ENCODE data around the gene RNF149.

Gene RNF149

DNA sequence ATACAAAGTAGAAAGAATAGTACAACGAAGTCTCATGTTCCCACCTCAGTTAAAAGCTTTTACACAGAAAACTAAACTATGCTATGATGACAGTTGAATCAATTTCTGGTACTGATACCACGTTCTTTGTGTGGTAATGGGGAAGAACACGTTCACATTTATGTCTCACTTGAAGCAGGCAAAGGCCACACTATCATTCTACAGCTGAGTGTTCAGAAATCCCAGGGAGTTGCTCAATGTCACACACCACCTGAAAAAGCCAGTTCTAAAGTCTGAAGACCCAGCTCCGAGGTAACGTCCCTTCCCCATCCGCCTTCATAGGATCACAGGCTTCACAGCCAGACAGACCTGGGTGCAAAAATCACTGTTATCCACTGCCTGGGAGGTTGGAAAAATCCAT lies 8.9 kb downstream of the RNF149 start:
- DNase-seq (ENCODE audit: insufficient read length, low spot score): no peak
- FAIRE-seq: no peak

DNA sequence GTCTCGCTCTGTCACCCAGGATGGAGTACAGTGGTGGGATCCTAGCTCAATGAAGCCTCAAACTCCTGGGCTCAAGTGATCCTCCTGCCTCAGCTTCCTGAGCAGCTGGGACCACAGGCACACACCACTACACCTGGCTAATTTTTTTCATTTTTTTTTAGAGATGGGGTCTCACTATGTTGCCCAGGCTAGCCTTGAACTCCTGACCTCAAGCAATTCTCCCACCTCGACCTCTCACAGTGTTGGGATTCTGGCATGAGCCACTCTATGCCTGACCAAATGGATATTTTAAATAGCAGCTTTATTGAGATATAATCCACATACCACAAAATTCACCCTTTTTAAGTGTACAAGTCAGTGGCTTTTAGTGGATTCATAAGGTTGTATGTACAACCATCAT lies 11.1 kb downstream of the RNF149 start:
- FAIRE-seq (no peak), DNase-seq (ENCODE audit: insufficient read length, low spot score) (no peak)

- DNase-seq (ENCODE audit: insufficient read length, low spot score) (no peak), FAIRE-seq (no peak)
These were observed 12.1 kb downstream of the RNF149 start for GRCh38 chr2:101296371-101296770.

- FAIRE-seq (no peak), DNase-seq (ENCODE audit: insufficient read length, low spot score) (no peak)
These were observed 12.6 kb downstream of the RNF149 start for GRCh38 chr2:101295895-101296294.

GRCh38 chr2:101294861-101295260 lies 13.6 kb downstream of the RNF149 start:
- DNase-seq (ENCODE audit: insufficient read length, low spot score) (no peak), FAIRE-seq (no peak)

DNA sequence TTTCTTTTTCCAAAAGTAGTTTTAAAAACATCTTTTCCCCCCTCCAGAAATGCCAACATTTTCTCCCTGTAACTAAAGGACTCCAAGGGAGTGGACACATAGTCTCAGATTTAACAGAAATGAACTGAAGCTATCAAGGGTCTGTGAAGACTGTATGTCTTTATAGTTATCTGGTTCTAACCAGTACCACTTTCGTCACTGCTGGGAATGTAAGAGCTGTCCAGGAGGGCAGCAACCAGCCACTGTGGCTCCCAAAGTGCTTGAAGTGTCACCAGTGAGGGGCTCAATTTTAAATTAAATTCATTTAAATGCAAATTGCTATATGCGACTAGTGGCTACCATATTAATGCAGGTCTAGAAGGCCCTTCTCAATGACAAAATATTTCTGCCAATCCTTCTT lies 15.0 kb downstream of the RNF149 start:
- no peak for FAIRE-seq
- DNase-seq (ENCODE audit: insufficient read length, low spot score): no peak

DNA sequence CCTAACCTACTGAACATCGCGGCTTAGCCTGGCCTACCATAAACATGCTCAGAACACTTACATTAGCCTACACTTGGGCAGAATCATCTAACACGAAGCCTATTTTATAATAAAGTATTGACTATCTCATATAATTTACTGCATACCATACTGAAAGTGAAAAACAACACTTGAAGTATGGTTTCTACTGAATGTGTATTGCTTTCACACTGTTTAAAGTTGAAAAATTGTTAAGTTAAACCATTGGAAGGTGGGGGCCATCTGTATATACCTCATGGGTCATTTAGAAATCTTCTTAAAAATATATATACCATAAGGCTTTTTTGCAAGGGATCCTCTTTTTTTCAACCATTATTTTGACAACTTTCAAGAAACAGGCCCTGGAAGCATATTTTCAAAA lies 16.5 kb downstream of the RNF149 start:
- FAIRE-seq (no peak), DNase-seq (ENCODE audit: insufficient read length, low spot score) (no peak)

DNA sequence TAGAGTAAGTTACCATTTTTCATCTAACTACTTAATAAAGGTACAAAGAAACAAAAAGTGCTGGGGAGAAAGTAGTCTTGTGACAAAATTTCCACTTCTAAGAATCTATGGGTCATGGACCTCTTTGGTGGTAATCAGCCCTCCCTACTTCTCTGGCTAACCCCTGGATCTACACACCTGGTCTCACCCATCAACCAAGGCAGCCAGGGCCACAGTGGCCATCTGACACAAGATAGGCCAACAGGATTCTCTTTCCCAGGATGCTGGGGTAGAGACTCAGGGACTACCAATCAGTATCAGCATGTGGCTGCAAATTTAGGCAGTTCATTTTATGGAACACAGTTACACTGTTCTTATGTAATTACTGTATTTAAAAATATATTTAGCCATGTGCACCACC lies 17.8 kb downstream of the RNF149 start:
- no peak for FAIRE-seq
- DNase-seq (ENCODE audit: insufficient read length, low spot score): no peak

DNA sequence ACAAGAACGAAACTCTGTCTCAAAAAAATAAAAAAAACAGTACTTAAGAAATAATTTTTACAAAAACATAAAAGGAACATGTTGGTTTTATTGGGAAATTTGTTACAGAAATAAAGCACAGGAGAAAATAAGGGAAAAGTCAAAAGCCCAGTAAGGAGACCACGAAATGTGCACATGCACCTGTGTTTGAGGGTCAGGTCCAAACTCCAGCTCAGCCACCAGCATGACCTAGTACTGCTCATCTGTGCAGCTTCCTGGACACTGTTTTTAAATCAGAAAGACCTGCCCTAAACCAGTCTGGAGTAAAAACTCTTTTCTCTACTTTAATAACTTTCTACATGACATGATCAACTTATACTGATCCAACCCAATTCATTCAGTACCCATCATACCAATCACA lies 21.2 kb downstream of the RNF149 start:
- DNase-seq (ENCODE audit: insufficient read length, low spot score) (no peak), FAIRE-seq (no peak)

DNA sequence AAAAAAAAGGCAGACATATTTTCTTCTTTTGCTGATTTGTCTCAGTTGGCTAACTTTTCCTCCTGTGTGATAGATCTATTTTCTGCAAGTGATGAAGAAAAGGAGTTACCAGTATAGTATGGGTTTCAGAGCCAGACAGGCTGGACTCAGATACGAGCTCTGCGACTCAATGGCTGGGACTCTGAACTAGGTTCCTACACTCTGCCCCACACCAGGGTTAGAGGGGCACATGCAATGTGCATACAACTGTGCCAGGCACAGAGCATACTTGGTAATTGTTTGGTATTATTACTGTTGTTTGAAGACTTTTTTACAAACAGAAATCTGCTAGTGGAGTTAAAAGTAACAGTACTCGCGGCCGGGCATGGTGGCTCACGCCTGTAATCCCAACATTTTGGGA lies 21.8 kb downstream of the RNF149 start:
- FAIRE-seq (no peak), DNase-seq (ENCODE audit: insufficient read length, low spot score) (no peak)

DNA sequence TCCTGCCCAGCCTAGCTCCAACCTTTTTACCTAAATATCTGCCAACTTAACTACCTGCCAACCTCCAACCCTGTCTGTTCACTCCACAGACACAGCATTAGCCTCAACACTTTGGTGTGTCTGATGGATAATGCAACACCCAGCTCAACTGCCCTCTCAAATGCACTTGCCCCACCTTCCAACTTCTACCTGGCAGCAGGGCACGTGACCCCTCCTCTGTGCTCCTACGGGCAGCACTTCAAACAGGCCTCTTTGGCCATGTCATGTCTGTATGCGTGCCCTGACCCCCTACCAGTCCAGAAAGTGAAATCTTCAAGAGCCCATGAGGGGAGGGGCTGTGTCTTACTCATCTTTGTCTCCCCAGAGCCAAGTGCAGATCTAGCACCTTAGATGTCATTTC lies 25.5 kb downstream of the RNF149 start:
- DNase-seq (ENCODE audit: insufficient read length, low spot score) (no peak), FAIRE-seq (no peak)

DNA sequence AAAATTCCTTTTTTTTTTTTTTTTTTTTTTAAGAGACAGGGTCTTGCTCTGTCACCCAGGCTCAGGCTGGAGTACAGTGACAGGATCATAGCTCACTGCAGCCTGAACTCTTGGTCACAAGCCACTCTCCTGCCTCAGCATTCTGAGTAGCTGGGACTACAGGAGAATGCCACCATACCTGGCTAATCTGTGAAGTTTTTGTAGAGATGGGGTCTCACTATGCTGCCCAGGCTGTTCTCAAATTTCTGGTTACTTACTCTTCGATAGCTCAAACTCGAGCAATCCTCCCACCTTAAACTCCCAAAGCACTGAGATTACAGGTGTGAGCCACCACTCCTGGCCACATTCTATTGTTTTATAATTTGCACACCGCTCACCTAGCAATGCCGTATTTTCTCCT lies 27.0 kb downstream of the RNF149 start:
- FAIRE-seq (no peak), DNase-seq (ENCODE audit: insufficient read length, low spot score) (no peak)

GRCh38 chr2:101278925-101279324 lies 29.6 kb downstream of the RNF149 start:
- FAIRE-seq (no peak), DNase-seq (ENCODE audit: insufficient read length, low spot score) (no peak)

DNA sequence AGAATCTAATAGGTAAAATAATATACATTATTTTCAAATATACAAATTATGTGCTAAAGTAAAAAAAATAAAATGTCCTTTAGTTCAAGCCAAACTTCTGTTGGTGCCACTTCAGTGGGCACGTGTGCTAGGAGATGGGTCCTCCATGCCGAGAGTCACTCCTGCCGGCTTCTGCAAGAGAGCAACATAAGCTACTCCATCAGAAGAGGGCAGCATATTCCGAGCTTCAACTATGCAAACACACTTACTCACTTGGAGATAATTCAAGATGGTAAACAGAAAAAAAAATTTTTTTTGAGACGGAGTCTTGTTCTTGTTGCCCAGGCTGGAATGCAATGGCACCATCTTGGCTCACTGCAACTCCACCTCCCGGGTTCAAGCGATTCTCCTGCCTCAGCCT lies 31.4 kb downstream of the RNF149 start:
- no peak for DNase-seq (ENCODE audit: insufficient read length, low spot score)
- FAIRE-seq: no peak

GRCh38 chr2:101274142-101274541 lies 34.4 kb downstream of the RNF149 start:
- no peak for FAIRE-seq
- no peak for DNase-seq (ENCODE audit: insufficient read length, low spot score)

DNA sequence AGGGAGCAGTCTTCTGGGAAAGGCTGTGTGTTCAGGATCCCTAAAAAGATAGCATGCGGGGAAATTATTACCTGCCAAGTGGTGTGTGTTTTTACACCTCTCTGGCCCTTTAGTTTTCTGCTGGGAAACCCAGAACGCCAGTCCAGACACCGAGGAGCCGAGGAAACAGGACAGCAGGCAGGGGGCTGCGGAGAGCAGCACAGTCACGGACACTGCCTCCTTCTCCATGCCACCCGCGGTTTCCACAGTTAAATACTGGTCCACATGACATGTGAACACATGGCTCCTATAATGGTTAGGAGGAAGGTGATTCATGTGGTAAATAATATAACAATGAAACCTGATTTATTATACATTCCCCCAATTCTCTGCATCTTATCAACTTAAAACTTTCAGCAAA lies 35.4 kb downstream of the RNF149 start:
- no peak for FAIRE-seq
- DNase-seq (ENCODE audit: insufficient read length, low spot score): no peak

GRCh38 chr2:101272045-101272784 lies 36.3 kb downstream of the RNF149 start:
- FAIRE-seq (peak; percentile 85), DNase-seq (ENCODE audit: insufficient read length, low spot score) (peak; percentile 50)

DNA sequence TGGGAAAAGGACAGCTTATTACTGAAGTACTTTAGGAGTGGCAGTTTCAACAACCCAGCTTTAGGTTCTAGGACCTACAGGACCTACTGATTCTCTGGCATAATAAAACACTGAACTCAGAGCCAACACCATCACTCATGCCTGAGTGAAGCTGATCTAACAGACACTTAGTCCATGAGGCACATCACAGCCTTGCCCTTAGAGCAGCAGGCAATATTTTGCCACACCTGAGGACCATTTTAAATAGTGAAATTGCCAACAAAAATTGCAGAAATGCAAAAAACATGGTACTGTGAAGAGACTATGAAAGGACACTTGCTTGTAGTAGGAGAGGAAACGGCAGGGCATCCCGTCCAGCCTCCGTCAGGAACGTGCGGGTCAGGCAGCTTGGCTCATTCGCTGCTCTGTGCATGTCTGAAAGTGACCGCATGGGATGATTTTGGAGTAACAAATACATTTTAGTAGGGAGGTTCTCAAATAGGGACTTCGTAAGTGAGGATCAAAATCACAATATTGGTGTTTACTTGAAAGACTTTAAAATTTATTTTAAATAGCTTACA lies 37.7 kb downstream of the RNF149 start:
- FAIRE-seq (no peak), DNase-seq (ENCODE audit: insufficient read length, low spot score) (no peak)

DNA sequence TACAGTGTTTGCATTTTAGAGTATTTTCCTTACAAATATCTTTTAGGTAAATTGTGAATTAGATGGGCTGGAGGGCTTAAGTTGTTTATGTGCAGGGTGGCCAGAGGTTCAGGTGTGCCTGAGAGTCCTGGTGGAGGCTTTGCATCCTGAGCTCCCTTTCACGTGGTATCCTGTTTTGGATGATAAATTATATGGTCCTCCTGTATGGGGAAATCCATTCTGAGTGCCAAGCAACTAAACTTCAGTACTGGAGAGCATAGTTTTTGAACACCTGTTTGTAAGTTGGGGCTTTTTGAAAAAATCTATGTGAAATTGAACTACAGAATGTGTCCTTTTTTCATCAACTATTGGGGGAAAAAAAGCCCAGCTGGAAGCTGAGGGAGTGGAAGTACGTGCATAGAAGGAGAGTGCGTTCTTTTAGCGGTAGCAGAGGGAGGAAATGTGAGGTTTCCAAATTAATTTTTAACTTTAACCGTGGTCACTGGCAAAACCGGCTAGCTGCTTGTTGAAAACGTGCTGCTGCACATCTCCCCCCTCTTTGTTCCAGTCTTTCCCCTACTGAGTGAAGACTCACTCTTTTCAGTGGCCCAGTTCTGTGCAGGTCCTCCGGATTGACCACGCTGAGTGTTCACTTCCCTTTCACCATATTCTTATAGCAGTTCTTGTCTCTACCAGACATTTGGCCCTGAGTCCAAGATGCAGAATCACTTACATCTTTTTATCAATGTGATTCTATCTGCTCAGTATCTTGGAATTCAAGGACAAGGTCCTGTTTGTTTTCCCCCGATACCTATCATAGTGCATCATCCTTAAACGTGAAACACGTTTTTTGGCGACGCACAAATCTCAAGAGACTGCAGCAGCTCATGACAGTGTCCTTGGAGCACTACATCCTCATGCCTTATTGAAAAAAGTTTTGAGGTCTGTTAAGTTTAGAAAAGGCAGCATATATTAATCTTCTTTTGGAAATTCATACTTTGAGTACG lies 40.5 kb downstream of the RNF149 start:
- no peak for DNase-seq (ENCODE audit: insufficient read length, low spot score)

GRCh38 chr2:101265893-101266499 lies 42.5 kb downstream of the RNF149 start:
- no peak for FAIRE-seq

More for the DNA sequence above, 40.5 kb downstream of the RNF149 start:
- FAIRE-seq: peak; percentile 88

GRCh38 chr2:101264360-101264939 lies 44.1 kb downstream of the RNF149 start:
- DNase-seq (ENCODE audit: insufficient read length, low spot score) (no peak), FAIRE-seq (no peak)

More at GRCh38 chr2:101265893-101266499, 42.5 kb downstream of the RNF149 start:
- DNase-seq (ENCODE audit: insufficient read length, low spot score): no peak

Data from GM19239 (cell line).